ENCODE results near the gene DHX15.

The DHX15 gene

DNA sequence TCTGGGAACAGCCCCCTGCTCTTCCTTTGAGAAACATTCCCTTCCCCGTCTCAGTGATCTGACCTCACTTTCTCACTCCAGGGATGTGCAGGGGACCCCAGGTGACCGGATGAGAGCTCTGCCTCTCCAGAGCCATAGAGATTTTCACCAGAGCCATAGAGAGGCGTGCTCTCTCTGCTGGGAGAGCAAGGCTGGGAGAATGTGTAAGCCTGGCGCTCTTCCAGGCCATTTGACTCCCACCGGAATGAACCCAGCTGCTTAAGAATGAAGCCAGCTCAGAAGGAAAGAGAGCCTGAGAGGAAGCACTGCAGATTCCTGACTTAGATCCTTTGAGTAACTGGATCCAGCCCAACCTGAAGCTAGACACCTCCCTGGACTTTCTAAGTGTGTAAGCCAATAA is 106.4 kb downstream of the DHX15 start:
- DNase-seq, result no peak

Data from CD4-positive, alpha-beta T cell treated with Interleukin-21 for 1 hour (primary cell).